Measurements from ENCODE around the gene GIPR.

DNA sequence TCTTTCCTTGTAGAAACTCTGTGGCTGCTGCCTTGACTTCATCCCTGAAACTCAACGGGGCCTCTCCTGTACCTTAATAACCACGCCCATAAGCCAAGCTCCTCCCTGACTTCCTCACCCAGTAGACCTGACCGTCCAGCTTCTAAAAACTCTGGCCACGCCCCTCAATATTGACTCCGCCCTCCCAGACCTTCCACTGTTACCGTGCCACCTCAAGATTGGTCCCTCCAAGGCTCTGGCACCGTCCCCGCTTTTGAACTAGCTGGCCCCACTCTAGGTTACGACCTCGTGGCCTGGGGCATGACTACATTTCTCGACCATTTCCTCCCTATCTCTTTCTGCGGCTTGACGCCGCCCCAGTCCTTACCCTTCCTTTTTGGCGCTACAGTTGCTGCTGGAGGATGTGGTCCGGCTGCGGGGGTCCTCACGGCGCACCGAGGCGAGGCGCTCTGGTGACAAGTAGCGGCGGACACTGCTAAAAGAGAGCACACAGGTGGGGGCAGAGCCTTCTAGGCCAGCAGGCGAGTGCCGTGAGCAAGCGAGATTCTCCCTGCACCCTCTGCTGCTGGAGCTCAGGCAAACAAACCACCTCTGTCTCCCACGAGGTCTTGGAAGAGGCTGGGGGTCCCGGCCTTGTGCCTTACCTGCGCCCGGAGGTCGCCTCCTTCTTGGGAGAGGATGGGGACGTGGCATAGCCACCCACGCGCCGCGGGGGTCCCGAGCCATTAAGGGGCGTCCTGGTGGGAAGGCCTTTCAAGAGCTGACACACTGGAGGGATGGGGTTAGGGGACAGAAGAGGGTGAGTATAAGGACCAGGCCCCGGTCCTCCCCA lies 26.5 kb upstream of the GIPR start:
- TF ChIP-seq CTCF (IDR thresholded peaks at IDR 0.05 in 4 of 5, conservative IDR thresholded peaks at IDR 0.05 in 1 of 5) (no peak), POLR2A (IDR thresholded peaks at IDR 0.05) (no peak)

Data from gastrocnemius medialis (tissue), 4 donors.